ENCODE results near the gene ROPN1L. TPM values are rescaled to one million over a fixed set of nuclear protein-coding genes. Genes with fewer than 3 reads are reported as not detected.

ROPN1L gene
- total and polyA plus RNA-seq, 2 of the 8 experiments (the other 6 are each of a cell fraction or from before 2014, with no cell fraction given) = 0.24 to 0.73 TPM

GRCh38 chr5:10477943-10478342 is 36.3 kb downstream of the ROPN1L start (continued):
- TF ChIP-seq CHD7 (IDR thresholded peaks at IDR 0.05; ENCODE audit: insufficient replicate concordance, low read length) = no peak
- no peak for TF ChIP-seq TCF12 (IDR thresholded peaks at IDR 0.05; ENCODE audit: low read depth, low read length)
- no peak for TF ChIP-seq ASH2L (IDR thresholded peaks at IDR 0.05; ENCODE audit: low read length)
- no peak for TF ChIP-seq CREB1 (IDR thresholded peaks at IDR 0.05)
- no peak for TF ChIP-seq JUN (IDR thresholded peaks at IDR 0.05; ENCODE audit: low read depth, low read length)
- TF ChIP-seq EZH2 (IDR thresholded peaks at IDR 0.05; ENCODE audit: low read depth, low read length, severe bottlenecking) = no peak
- TF ChIP-seq BCL11A (IDR thresholded peaks at IDR 0.05; ENCODE audit: low read depth in 2 of 2, low read length in 2 of 2) = no peak
- no peak for TF ChIP-seq USF2 (IDR thresholded peaks at IDR 0.05; ENCODE audit: low read length)
- no peak for TF ChIP-seq RAD21 (IDR thresholded peaks at IDR 0.05 in 1 of 2, conservative IDR thresholded peaks at IDR 0.05 in 1 of 2; ENCODE audit: low read depth in 2 of 2, low read length in 2 of 2)
- TF ChIP-seq SIN3A (conservative IDR thresholded peaks at IDR 0.05 in 1 of 2, IDR thresholded peaks at IDR 0.05 in 1 of 2; ENCODE audit: low read depth in 1 of 2, low read length in 2 of 2) = no peak
- TF ChIP-seq BACH1 (IDR thresholded peaks at IDR 0.05; ENCODE audit: low read length) = no peak

All from H1 (cell line).